Measurements from ENCODE around the gene PRADC1.
"Not testable (repeated sequence)": the region's sequence is repeated elsewhere in the genome, so short reads cannot be mapped to it uniquely, and the experiment has no call there.

Gene PRADC1

DNA sequence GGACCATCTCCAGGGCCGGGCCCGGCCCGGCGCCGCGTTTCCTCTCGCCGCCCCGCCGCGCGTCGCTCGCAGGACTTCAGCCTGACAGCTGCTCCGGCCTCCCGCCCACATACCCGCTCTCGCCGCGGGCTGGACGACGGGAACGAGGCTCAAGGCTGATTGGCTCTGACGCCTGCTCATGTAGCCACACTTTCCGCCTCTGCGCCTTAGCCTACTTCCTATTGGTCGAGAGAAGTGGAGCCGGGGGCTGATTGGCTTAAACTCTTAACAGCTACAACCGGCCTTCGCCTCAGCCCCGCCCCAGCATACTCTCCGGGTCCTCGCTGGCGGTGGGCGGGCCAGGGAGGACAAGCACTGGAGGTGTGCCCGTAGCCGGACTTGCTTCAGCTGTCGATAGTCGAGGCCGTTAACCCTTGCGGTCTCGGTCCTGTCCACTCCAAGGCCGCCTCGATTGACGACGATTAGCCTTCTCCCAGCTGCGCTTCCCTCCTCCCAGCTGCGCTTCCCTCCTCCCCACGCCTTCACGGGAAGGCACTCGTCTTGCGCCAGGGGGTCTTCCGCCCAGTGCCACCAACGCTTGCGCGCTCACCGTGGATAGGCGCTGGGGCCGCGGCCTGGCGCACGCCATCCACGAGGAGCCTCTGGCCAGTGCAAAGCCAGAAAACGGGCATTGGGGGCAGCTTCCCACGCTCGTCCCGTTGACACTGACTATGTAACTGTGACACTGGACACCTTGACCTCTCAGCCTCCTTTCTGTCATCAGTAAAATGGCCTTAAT, at the start of gene PRADC1:
Gene PRADC1, minus strand, starts transcription at position 86 of the 778 bp plus-strand sequence. Its CDS starts 79 bp downstream, at position 7.
- DNase-seq, result peak; percentile 91 to 95

DNA sequence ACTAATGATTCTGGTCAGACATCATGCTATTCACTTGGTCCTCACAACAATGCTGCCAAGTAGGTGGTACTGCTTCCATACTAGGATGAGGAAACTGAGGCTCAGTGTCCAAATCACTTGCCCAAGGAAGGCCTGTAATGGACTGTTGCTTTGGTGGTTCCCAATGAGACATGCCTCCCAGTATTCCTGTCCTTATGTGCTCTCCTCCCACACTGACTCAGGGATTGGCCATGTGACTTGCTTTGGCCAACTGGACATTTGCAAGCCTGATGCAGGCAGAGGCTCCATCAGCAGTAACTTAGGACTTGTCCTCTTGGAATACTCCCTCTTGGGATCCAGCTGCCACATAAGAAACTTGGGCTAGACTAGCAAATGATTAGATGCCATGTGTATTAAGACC, 48.2 kb upstream of the PRADC1 start:
- no peak for DNase-seq

DNA sequence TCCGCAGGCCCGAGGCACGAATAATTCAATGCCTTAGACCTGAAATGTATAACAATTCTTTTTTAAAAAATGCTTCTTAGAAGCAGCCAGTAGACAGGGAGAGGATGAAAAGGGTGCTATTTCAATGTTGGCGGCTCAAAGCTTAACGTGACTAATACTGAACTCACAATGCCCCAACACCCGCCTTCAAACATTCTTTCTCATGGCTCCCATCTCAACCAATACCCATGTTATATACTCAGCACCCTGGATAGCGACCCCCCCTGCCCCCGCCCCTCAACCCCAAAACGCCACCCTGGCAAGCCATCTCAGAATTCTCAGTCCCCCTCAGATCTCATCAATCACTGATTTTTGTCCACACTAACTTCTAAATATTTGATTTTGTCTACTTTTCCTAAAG, 46.8 kb upstream of the PRADC1 start:
- no peak for DNase-seq

DNA sequence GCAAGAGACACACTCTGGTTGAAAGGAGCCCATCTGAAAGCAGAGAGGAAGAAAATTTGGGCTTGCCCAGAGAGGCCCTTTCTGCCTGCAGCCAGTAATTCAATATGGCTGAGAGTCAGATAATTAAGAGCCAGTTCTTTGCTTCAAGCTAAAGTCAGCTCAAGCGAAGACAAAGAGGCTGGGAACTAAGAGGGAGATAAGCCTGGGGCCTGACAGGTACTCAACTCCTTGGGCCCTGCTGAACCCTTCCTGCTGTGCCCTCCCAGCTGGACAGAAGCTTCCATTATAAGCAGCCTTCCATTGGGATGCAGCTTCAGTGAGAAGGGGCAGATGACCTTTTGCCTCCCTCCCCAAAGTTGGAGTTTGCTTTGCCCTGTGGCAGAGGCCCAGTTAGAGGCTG, 39.2 kb upstream of the PRADC1 start:
- no peak for DNase-seq

DNA sequence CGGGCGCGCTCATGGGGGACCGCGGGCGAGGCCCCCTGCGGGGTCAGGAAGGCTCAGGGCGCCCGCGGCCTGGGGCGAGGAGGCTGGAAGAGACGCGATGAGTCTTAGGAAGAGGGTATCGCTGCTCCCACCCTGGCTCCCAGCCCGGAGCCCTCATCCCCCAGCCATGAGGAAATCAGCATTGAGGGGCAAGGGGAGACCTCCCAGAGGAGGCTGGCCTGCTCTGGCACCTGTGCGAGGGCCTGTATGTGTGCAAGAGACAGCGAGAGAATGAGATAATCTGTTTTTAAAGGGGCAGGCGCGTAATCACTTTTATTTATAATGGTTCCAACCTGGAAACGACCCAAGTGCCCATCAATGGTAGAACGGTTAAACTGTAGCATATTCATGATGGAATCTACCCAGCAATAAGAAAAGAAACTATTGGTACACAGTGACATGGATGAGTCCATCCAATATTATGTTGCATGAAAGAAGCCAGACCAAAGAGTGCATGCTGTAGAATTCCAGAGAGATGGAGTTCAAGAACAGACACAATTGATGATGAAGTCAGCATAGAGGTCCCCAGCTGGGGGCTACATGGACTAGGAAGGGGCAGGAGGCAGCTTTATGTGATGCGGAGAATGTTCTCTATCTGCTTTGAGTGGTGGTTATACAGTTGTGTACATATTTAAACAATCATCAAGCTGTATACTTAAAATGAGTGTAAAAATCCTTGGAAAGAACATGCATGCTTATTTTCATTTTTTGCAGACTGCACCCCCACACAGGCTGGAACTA, 36.8 kb upstream of the PRADC1 start:
- DNase-seq, result no peak

DNA sequence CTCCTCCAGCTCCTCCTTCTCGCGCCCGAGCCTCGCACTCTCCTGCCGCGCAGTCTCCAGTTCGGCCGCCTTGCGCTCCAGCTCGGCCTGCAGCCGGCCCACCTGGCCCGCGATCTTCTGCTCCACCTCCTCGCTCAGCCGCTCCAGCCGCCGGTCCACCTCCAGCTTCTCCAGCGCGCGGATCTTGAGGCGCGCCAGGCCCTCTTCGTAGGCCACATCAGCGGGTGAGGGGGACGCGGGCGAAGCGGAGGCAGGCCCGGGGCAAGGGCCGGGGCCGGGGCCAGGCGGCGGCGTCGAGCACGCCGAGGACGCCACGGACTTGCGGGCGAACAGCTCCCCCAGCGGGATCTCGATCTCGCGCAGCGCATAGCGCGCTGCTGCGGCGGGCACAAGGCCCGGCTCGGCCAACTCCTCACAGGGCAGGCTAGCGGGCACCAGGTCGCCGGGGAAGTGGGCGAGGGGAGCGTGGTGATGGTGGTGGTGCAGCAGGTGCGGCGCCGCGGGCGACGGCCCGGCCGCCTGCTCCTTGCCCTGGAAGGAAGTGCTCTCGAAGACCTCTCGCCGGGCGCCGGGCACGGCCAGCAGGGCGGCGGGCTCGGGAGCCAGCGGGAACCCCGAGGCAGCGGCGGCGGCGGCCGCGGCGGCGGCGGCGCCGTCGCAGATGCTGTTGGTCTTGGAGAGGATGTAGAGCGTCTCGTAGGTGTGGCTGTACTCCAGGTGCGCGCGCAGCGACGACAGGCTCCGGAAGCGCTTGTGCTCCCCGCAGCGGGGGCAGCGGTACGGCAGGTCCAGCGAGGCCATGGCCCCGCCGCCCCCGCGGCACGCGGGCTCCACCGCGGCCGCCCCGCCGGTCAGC, 36.0 kb upstream of the PRADC1 start:
- peak; percentile 69 to 75 for DNase-seq

DNA sequence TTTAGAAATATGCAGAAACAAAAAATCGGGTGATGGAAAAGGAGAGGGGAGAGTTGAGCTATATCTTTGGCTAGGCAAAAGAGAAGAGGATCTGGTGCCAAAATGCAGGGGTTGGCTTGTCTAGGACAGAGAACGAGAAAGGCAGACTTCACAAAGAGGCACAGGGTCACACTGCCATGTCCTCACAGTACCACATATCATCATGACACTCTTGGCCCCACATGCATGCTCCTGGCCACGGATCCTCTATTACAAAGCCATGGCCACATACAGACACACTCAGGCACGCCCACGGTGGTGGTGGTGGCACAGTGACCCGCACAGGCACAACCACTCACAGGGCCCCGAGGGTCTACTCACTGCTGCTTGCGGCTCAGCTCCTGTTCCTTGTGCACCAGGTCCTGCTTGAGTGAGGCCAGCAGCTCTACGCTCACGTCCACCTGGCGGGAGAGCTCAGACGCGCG, 35.4 kb upstream of the PRADC1 start:
- DNase-seq, result no peak

DNA sequence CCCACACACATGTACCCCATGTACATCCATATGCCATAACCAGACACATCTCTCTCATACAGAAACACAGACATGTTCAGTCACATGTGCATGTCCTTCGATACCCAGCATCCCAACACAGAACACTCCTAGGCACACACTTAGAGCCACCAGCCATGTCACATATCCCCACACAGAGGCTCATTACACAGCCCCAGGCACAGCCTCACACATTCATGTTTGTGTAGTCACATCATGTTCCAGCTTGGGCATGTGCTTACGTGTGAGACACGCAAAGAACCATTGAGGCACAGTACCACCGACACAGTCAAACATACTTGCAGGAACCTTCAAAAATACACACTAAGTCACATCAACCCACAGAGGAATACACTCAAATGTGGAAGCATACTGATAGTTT, 34.0 kb upstream of the PRADC1 start:
- no peak for DNase-seq

DNA sequence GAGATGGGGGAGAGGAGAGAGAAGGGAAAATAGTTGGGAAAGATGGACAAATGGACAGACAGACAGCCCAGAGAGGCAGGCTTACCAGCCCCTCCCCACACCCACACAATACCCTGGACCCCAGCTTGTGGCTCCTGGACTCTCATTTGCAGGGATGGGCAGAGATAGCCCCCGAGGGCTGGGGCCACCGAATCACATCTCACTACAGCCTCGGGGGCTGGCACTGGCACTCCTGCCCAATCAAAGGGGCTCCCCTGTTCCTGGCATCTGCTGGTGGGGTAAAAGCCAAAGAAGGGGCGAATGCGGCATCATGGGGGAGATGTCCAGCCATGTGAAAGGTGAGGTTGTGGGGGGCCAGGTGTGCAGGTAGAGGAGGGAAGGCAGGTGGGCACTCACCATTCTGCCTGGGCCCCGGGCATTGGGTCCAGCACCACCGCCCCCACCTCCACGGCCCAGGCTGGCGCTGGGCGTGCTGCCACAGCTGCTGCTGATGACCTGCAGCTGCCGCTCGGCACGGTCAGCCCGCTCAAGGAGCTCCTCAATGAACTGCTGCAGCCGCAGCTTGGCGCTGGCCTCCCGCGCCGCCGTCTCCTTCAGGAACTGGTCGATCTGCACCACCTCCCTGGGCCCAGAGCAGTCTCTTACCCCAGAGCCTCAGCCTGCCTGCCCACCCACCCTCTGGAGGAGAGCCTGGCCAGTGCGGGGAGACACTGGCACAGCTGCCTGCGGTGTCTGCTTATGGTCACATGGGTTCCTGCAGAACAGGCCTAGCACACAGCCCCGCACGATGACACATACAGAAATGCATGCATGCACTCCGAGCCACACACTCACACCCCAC, 33.2 kb upstream of the PRADC1 start:
- DNase-seq, result no peak

DNA sequence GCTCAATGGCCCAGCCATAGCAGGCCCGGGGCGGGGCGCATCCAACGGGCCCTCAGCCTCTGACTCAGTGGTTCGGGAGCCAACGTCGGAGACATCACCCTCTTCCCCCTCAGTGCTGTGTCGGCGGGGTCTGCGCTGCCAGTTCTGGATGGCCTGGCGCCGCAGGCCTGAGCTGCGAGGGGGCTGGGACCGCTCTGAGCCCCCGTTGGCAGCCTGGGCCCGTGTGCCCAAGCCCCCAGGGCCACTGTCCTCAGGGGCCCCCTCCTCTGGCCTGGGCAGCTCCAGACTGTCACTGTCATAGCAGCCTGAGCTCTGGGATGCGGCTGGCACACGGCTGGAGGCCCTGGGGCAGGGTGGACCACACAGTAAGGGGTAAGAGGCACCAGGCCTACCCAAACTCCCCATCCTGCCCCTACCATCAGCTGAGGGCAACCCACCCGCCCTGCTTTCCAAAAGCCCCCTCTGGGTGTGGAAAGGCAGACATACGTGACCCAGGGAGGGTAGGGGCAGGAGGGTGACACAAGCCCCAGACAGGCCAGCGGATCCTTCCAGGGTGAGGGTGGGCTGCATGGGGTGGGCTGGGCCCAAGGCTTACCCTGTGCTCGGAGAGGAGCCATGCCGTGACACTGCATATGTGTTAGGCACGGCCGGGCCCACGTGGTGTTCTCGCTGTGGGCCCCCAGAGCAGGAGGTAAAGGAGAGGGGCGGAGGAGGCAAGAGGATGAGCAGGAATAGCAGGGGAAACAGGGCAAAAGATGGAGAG, 32.4 kb upstream of the PRADC1 start:
- DNase-seq, result no peak

DNA sequence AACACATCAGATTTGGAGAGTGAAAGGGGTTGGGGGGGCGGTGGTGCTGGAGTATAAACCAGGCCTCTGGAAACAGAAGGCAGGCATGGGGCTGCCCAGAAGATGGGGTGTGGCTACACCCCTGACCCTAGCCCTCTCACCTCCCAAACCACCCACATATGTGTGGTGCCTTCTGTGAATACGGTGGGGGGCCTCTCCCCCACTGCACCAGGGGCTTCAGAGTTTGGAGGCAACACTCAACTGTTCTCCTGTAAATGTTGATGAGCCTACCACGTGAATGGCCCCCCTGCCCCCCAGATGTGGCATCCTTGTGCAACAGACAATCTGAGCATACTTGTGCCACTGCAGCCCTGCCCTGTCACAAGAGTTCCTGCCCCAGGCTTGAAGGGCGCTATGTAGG, 31.7 kb upstream of the PRADC1 start:
- DNase-seq, result no peak

DNA sequence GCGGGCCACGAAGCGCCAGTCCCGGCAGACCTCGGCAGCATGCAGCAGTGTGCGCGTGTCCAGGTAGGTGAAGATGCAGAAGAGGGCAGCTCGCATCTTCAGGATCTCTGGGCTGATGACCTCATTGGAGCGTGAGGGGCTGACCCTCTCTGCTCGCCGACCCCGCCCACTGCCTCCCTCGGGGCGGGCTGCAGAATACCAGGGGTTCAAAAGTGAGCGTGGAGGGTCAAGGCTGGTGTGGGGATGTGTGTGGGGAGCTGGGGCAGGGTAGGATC, 31.2 kb upstream of the PRADC1 start:
- DNase-seq, result no peak

DNA sequence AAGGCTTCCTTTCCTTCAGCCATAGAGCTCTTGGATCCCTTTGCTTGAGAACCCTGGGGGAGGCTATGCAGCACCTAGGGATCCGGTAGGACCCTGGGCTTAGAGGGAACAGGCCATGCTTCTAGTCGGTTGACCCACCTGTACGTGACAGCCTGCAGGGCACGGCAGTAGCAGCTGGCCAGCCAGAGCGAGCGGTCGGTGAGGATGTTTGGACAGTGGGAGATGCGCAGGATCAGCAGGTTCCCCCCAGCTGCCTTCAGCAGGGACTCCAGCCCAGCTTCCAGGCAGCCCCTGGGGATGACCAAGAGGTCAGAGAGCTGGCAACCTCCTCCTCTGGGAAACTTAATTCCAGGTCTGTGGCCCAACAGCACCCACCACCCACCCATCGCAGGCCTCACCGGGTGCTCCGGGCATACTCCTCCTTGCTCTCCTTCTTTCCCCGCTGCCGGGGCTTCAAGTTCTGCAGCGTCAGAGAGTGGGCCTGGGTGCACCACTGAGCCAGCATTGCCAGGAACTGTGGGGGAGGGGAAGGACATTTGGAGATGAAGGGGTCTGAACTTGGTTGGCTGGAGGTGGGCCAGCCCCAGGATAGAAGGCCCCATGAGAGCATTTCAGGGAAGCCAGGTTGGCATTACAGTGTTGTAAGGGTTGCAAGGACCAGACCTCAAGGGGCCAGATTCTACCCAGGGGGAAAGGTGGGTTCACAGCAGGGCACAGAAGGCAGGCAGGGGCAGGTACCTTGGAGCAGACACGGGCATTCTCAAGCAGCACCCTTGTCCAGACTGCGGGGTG, 30.7 kb upstream of the PRADC1 start:
- no peak for DNase-seq

DNA sequence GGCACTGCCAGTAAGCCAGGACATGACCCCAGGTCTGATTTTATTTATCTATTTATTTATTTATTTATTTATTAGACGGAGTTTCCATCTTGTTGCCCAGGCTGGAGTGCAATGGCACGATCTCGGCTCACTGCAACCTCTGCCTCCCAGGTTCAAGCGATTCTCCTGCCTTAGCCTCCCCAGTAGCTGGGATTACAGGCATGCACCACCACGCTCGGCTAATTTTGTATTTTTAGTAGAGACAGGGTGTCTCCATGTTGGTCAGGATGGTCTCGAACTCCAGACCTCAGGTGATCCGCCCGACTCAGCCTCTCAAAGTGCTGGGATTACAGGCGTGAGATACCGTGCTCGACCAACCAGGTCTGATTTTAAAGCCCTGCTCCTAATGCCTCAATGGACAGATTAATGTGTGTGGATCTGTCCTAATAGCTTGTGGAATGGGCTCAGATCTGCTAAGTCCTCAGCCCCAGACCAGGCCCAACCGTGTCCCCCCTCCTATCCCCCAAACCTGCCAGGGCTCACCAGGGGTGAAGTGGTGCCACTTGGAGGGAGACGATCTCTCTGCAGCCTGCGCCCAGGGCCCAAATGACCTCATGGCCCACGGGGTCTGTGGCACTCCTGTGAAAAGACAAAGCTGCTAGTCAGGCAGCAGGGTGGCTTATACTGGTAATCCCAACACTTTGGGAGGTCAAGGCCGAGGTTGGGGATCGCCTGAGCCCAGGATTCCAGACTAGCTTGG, 29.8 kb upstream of the PRADC1 start:
- DNase-seq, result not testable (repeated sequence)

DNA sequence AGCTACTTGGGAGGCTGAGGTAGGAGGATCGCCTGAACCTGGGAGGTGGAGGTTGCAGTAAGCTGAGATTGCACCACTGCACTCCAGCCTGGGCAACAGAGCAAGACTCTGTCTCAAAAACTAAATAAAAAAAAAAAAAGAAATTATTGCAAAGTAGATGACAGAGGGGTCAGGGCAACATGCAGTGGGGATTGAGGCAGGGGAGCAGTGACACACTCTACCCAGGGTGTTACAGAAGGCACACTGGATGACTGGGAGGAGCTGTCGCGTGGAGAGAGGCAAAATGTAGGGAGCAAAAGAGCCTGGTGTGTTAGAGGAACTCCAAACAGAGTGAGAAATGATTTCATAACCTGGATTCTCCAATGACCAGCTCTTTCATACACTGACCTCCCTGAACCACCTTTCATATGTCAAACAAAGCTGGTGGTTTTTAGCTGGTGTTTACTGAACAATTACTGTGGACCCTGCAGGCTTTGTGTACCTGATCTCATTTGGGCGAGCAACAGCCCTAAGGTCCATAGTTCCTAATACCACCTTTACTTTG, 29.1 kb upstream of the PRADC1 start:
- no peak for DNase-seq

DNA sequence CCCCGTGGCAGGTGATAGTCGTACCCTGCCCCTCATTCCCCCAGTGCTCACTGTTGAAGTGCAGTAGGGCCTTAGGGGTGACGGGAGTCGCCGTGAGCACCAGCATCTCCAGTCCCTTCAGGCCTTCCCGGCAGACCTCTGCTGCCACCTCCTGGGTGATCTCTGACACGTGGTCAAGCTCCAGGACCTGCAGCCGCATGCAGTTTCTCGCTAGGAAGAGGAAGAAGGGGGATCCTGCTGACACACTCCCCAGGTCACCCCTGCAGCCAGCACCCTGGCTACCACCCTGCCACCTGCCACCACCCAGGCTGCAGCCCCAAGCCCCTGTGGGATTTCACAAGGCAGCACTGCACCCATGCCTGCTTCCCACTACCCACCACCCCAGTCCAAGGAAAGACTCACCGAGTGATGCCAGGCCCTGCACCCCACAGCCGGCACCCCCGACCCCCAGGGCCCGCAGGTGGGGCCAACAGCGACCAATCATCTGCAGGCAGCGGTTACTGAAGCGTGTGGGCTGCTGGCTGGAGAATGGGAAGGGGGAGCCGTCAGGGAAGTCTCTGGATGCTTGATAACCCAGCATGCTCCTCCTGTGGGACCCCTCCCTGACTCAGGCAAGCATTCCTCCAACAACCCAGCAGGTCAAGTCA, 27.4 kb upstream of the PRADC1 start:
- DNase-seq, result no peak

DNA sequence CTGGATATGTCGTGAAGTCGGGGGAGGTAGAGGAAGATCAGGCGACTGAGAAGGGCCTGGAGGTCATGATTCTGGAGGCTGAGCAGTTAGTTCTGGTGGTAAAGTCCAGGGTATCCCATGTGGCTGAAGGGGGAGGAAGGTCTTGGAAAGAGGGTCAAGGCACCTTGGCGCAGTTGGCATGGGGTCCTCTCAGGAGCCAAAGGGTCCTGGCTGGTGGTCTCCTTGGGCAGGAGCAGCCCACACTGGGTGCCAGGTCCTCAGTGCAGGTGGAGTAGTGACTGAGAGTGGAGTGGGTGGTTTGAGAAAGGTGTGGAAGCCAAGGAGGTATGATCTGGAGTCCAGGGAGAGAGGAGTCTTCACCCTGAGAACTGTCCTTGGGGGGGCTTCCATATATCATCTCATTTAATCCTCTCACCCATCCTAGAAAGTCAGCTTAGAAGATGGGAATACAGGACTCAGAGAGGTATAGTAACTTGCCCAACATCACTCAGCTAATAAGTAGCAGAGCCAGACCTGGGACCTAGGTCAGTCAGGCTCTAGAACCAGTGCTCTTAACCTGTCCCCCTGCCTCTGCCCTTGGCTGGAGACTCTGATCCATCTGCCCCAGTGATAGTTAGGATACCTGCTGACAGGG, 26.8 kb upstream of the PRADC1 start:
- DNase-seq, result no peak

DNA sequence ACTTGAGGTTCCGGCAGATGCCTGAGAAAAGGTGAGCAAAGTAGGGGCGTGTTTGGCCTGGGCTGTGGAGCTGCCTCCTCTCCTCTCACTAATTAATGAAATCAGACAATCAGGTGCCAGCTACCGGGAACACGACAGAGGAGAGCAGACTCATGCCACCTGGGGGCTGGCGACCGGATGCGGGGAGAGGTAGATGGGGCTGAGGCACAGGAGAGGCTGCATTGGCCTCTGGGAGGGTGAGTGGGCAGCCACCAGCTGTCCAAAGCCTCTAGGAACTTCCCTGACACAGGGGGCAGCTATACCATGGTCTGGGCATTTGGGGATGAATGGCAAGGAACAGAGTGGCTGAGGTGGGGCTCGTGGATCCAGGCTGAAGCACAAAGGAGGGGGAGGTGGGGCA, 26.2 kb upstream of the PRADC1 start:
- DNase-seq, result no peak

DNA sequence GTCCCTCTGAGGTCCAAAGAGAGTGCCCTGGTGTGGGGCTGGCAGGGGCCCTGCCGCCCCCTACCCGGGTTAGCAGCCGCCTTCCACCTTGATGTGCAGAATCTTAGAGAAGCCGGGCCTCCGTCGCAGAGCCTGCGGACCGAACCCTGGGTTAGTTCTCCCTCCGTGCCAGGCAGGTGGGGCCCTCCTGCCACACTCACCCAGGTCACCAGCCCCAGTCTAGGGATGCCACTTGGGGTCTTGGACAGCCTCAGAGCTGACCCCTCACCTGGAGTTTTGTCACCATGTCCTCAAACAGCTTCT, 25.8 kb upstream of the PRADC1 start:
- no peak for DNase-seq

All from activated CD4-positive, alpha-beta T cell treated with anti-CD3 and anti-CD28 coated beads, Interleukin-2, amount 50 U/mL, for 48 hours (primary cell).